ENCODE measurements around the gene CFAP46.

- TF ChIP-seq CTCF (IDR thresholded peaks at IDR 0.05), result no peak
- TF ChIP-seq POLR2A (IDR thresholded peaks at IDR 0.05), result no peak
These were observed 76.3 kb downstream of the CFAP46 start for GRCh38 chr10:132865851-132866600.

Measured in ovary (tissue), 3 donors.